Left ventricle myocardium inferior (tissue), 1 donor: ENCODE data around the gene LTO1. TPM values are rescaled to one million over a fixed set of nuclear protein-coding genes. Genes with fewer than 3 reads are reported as not detected.

Experiments used
- DNase-seq: peaks from one replicate; pipeline ENCODE4 v3.0.0-alpha.2; 2020
- H3K27ac ChIP-seq: fragments of 200-600 bp; replicated peaks from 2 replicates; pipeline ENCODE4 v1.8.0; 2021
- H3K27me3 ChIP-seq: fragments of 200-600 bp; 2 replicates; pipeline ENCODE4 v1.8.0; 2021; ENCODE audit warnings: low read depth
- H3K36me3 ChIP-seq: fragments of 200-600 bp; 2 replicates; pipeline ENCODE4 v1.8.0; 2021
- H3K4me1 ChIP-seq: fragments of 200-600 bp; 2 replicates; pipeline ENCODE4 v1.8.0; 2021
- H3K4me3 ChIP-seq: fragments of 200-600 bp; 2 replicates; pipeline ENCODE4 v1.8.0; 2021; ENCODE audit warnings: mild to moderate bottlenecking, moderate library complexity
- H3K9me3 ChIP-seq: fragments of 200-600 bp; replicated peaks from 2 replicates; pipeline ENCODE4 v1.8.0; 2021
- intact Hi-C: fragments of 100-400 bp; cut with micrococcal nuclease; formaldehyde crosslinking; loops from one replicate; pipeline ENCODE4 v1.11.0; 2022
- total RNA-seq: library from RNA; stranded (reverse); fragmentation: NEBNext Ultra II Directional; extraction: Animal tissue kit (Norgen Biotek cat#: 25700); gene quantifications from one replicate; pipeline ENCODE4 v1.2.1, GENCODE V29; 2021
- TF ChIP-seq, protein P1 (sequence below): fragments of 200-600 bp; IDR thresholded peaks from 2 replicates; pipeline ENCODE4 v1.8.0; 2021; ENCODE audit warnings: antibody characterized with exemption, mild to moderate bottlenecking, borderline replicate concordance
- donor health status: DM: no; HTN: yes; CAD: no; lungs with severe emphysema.

The LTO1 gene
- total RNA-seq, 1 donor from 2014 or later = 8.9 TPM

DNA sequence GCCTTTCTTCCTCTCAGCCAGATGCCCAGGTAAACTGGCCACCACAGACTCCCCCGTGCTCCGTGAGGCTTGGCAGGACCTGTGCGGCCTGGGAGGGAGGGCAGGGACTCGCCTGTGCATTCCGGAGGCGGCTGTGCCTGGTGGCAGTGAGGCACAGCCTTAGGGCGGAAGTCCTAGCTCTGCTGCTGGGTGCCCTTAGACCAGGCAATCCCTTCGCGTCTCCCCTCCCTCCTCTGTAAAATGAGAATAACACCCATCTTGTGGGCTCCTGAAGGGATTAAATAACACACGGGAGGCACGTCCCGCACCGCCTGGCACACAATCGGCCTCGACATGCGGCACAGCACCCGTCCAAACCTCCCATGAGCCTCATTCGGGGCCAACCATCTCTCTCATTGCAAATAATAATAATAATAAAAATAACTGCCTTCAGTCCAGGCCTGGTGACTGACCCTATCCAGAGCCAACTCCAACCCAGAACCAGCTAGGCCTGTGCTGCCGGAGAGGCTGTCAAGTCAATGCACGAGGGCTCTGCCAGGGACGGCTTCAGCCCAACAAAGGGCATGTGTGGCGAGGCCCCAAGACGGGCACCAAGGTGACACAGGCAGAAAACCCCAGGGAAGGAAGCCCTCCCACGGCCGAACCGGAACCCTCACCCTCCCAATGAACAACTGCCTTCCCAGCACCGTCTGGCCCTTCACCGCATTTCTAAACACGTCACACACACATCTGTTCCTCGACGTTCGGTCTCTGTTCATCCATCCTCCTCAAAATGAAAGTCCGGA lies 8.2 kb downstream of the LTO1 start:
- no peak for DNase-seq
- TF ChIP-seq, protein P1, sequence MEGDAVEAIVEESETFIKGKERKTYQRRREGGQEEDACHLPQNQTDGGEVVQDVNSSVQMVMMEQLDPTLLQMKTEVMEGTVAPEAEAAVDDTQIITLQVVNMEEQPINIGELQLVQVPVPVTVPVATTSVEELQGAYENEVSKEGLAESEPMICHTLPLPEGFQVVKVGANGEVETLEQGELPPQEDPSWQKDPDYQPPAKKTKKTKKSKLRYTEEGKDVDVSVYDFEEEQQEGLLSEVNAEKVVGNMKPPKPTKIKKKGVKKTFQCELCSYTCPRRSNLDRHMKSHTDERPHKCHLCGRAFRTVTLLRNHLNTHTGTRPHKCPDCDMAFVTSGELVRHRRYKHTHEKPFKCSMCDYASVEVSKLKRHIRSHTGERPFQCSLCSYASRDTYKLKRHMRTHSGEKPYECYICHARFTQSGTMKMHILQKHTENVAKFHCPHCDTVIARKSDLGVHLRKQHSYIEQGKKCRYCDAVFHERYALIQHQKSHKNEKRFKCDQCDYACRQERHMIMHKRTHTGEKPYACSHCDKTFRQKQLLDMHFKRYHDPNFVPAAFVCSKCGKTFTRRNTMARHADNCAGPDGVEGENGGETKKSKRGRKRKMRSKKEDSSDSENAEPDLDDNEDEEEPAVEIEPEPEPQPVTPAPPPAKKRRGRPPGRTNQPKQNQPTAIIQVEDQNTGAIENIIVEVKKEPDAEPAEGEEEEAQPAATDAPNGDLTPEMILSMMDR = no peak
- H3K27me3 ChIP-seq = no peaks in the 10 kb centered on the region
- no peak overlapping the region for H3K4me3 ChIP-seq
- intact Hi-C loops = no loop called here
- peaks cover 17% of the 10 kb centered on the region for H3K4me1 ChIP-seq
- H3K9me3 ChIP-seq = no peaks in the 10 kb centered on the region
- no peak overlapping the region for H3K27ac ChIP-seq
- H3K36me3 ChIP-seq = peaks cover 80% of the 10 kb centered on the region

DNA sequence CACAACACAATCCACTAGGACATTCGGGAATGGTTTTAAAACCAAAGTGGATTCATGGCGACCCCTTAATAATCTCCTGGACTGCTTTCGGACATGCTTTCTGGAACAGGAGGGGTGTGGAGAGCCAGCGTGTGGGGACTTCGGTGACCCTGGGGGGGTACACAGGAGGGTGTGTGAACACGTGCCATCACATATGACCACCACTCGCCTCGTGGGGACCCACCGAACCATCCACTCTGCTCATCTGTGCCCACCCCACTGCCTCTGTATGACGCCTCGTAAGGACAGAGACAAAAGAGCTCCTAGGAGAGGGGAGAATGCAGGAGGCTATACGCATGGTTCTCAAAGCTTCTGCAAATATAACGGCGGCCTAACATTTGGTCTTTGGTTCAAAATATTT lies 8.9 kb downstream of the LTO1 start:
- TF ChIP-seq, protein P1 = no peak
- intact Hi-C loops = no loop called here
- Histone ChIP-seq H3K36me3 (peaks cover 73% of the 10 kb centered on the region), H3K27ac (no peak overlapping the region), H3K9me3 (no peaks in the 10 kb centered on the region), H3K4me1 (peaks cover 19% of the 10 kb centered on the region), H3K4me3 (no peak overlapping the region), H3K27me3 (no peaks in the 10 kb centered on the region)
- DNase-seq = no peak

DNA sequence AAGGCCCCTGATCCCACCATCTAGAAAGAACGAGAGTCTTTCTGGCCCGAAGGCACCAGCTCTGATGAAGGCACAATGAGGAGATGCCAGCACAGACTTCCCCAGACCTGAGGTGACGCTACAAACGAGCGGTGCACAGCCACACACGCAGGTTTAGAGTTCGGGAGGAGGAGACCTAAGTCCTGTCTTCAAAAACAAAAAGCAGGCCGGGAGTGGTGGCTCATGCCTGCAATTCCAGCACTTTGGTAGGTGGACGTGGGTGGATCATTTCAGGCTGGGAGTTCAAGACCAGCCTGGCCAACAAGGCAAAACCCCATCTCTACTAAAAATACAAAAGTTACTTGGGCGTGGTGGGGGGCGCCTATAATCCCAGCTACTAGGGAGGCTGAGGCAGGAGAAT lies 9.5 kb downstream of the LTO1 start:
- Histone ChIP-seq H3K27ac (no peak overlapping the region), H3K36me3 (peaks cover 71% of the 10 kb centered on the region), H3K9me3 (no peaks in the 10 kb centered on the region), H3K4me1 (peaks cover 16% of the 10 kb centered on the region), H3K4me3 (no peak overlapping the region), H3K27me3 (no peaks in the 10 kb centered on the region)
- no peak for DNase-seq
- TF ChIP-seq, protein P1 = no peak
- intact Hi-C loops = no loop called here

DNA sequence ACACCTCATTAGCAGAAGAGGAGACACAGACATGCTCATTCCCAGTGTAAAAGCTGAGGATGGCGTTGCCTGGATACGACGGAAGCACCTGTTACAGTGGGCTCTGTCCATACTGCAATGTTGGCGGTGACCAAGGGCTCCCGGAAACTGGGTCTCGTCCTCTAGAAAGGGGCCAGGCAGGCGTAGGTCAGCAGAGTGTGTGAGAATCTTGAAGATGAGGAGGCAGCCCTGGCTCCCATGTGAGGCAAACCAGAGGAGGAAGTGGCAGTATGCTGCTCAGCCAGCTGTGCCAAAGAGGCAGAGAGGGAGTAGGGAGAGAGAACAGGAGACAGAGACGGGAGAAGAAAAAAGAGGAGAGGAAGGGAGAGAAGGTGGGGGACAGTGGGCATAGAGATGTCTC lies 10.3 kb downstream of the LTO1 start:
- no peaks in the 10 kb centered on the region for H3K9me3 ChIP-seq
- DNase-seq = no peak
- H3K36me3 ChIP-seq = peaks cover 68% of the 10 kb centered on the region
- no peak overlapping the region for H3K27ac ChIP-seq
- no peaks in the 10 kb centered on the region for H3K27me3 ChIP-seq
- H3K4me3 ChIP-seq = no peak overlapping the region
- peaks cover 8% of the 10 kb centered on the region for H3K4me1 ChIP-seq
- TF ChIP-seq, protein P1 = no peak
- intact Hi-C loops = no loop called here

DNA sequence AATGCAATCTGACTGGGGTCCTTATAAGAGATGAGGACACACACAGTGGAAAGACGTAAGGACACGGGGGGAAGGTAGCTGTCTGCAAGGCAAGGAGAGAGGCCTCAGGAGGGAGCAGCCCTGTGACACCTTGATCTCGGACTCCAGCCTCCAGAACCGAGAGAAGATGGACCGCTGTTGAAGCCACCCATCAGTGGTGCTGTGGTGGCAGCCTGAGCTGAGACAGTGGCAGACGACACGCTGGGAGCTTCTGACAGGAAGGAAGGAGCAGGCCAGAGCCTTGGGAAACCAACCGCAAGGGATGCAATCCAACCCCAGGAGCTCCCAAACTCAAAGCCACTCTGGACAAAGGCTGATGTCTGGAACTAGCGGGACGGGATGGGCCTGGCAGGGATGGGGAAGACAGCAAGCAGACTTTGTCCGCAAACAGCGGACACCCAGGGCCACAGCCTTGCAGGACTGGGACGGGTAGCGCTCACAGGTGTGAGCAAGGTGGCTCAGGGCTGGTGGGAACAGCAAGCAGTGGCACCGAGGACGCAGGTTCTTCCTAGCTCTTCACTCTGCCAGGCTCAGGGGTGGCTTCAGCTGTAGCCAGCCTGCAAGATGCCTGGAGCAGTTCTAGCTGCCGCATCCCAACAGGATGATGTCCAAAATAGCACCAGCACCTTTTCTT lies 10.9 kb downstream of the LTO1 start:
- TF ChIP-seq, protein P1 = no peak
- intact Hi-C loops = no loop called here
- no peak for DNase-seq

More for the DNA sequence above, 10.9 kb downstream of the LTO1 start:
- H3K4me1 ChIP-seq = peaks cover 6% of the 10 kb centered on the region
- no peak overlapping the region for H3K27ac ChIP-seq
- H3K4me3 ChIP-seq = no peak overlapping the region
- H3K36me3 ChIP-seq = peaks cover 64% of the 10 kb centered on the region
- no peaks in the 10 kb centered on the region for H3K9me3 ChIP-seq
- no peaks in the 10 kb centered on the region for H3K27me3 ChIP-seq
